HEK293 (cell line): Measurements from ENCODE around the gene PHTF1.

ENCODE experiments used
- ZNF24 ChIP-seq: fragments of 450-650 bp; formaldehyde crosslinking; IDR thresholded peaks from 2 replicates; pipeline ENCODE4 v1.5.1; 2016; ENCODE audit warnings: missing biosample characterization, missing genetic modification characterization
- TF ChIP-seq, protein P1 (sequence below): fragments of 450-650 bp; formaldehyde crosslinking; IDR thresholded peaks from 2 replicates; pipeline ENCODE4 v1.5.1; 2016; ENCODE audit warnings: missing biosample characterization, missing genetic modification characterization

DNA sequence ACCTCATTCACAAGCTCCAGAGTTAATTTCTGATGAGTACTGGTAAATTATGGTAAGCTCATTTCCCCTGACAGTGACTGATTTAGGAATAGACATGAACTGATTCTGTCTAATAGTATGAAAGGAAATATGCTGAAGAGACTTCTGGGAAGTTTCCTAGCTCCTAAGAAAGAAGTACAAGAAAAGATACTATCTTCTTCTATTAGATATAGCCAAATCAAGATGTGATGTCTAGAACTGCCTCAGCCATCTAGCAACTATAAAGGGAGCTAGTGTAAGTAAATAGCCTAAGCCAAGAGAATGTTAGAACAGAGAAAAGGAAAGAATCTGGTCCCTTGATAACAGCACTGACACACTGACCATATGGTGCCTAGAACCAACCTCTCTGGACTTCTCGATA, 10.7 kb upstream of the PHTF1 start:
- TF ChIP-seq, protein P1, sequence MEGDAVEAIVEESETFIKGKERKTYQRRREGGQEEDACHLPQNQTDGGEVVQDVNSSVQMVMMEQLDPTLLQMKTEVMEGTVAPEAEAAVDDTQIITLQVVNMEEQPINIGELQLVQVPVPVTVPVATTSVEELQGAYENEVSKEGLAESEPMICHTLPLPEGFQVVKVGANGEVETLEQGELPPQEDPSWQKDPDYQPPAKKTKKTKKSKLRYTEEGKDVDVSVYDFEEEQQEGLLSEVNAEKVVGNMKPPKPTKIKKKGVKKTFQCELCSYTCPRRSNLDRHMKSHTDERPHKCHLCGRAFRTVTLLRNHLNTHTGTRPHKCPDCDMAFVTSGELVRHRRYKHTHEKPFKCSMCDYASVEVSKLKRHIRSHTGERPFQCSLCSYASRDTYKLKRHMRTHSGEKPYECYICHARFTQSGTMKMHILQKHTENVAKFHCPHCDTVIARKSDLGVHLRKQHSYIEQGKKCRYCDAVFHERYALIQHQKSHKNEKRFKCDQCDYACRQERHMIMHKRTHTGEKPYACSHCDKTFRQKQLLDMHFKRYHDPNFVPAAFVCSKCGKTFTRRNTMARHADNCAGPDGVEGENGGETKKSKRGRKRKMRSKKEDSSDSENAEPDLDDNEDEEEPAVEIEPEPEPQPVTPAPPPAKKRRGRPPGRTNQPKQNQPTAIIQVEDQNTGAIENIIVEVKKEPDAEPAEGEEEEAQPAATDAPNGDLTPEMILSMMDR (tag by site-specific recombination) = no peak
- TF ChIP-seq ZNF24 (tag by site-specific recombination) = no peak
